GM21786 (cell line): Measurements from ENCODE around the gene LYPD4.
"Not testable (repeated sequence)": the region's sequence is repeated elsewhere in the genome, so short reads cannot be mapped to it uniquely, and the experiment has no call there.

Source experiments
- ATAC-seq: cut with Tn5 transposase; IDR thresholded peaks from one replicate; pipeline ENCODE4 v1.9.1; 2021; ENCODE audit not compliant: unreplicated experiment

The LYPD4 gene

GRCh38 chr19:41875973-41876372 lies 31.5 kb upstream of the LYPD4 start:
- ATAC-seq: not testable (repeated sequence)

- ATAC-seq: no peak
Observed at GRCh38 chr19:41872775-41873647, 28.5 kb upstream of the LYPD4 start.

- ATAC-seq: no peak
Observed at GRCh38 chr19:41872384-41872774, 27.9 kb upstream of the LYPD4 start.

GRCh38 chr19:41871573-41872383 lies 27.3 kb upstream of the LYPD4 start:
- no peak for ATAC-seq

GRCh38 chr19:41870401-41870873 lies 26.0 kb upstream of the LYPD4 start:
- ATAC-seq: no peak

GRCh38 chr19:41869374-41869955 lies 25.0 kb upstream of the LYPD4 start:
- ATAC-seq: no peak

- ATAC-seq: no peak
Observed at GRCh38 chr19:41868989-41869300, 24.5 kb upstream of the LYPD4 start.

- no peak for ATAC-seq
Observed at GRCh38 chr19:41868120-41868988, 23.9 kb upstream of the LYPD4 start.

- ATAC-seq: no peak
Observed at GRCh38 chr19:41866284-41866683, 21.8 kb upstream of the LYPD4 start.

- no peak for ATAC-seq
Observed at GRCh38 chr19:41864374-41864773, 19.9 kb upstream of the LYPD4 start.

GRCh38 chr19:41863209-41863931 lies 18.9 kb upstream of the LYPD4 start:
- no peak for ATAC-seq

- ATAC-seq: no peak
Observed at GRCh38 chr19:41862445-41862986, 18.0 kb upstream of the LYPD4 start.

- ATAC-seq: no peak
Observed at GRCh38 chr19:41861846-41862245, 17.4 kb upstream of the LYPD4 start.

GRCh38 chr19:41861116-41861768 lies 16.8 kb upstream of the LYPD4 start:
- ATAC-seq: no peak

- ATAC-seq: peak; percentile 15
Observed at GRCh38 chr19:41860419-41861115, 16.1 kb upstream of the LYPD4 start.

GRCh38 chr19:41859618-41860418 lies 15.3 kb upstream of the LYPD4 start, which contains the start of gene RPS19:
RPS19 (plus strand) TSS chr19:41860255; CDS start chr19:41860775, 520 bp downstream.
- ATAC-seq: peak; percentile 75

GRCh38 chr19:41859213-41859617 lies 14.7 kb upstream of the LYPD4 start:
- ATAC-seq: no peak

GRCh38 chr19:41853768-41854167 lies 9.3 kb upstream of the LYPD4 start:
- no peak for ATAC-seq
